Activated CD4-positive, alpha-beta T cell treated with anti-CD3 and anti-CD28 coated beads, Interleukin-2, amount 10 ng/mL, durations not matched to agents 24 days and 14 days (primary cell): ENCODE measurements around the gene ADGRV1. TPM values are rescaled to one million over a fixed set of nuclear protein-coding genes. Genes with fewer than 3 reads are reported as not detected.
"Not testable (repeated sequence)": the region's sequence is repeated elsewhere in the genome, so short reads cannot be mapped to it uniquely, and the experiment has no call there.

ENCODE experiments used
- DNase-seq: peaks from one replicate; pipeline ENCODE4 v3.0.0; 2022
- H3K27ac Mint-ChIP-seq: one replicate; pipeline ENCODE4 v1.8.0; 2022; ENCODE audit warnings: mild to moderate bottlenecking, mixed read lengths
- H3K27me3 Mint-ChIP-seq: one replicate; pipeline ENCODE4 v1.8.0; 2022; ENCODE audit warnings: mixed read lengths
- H3K36me3 Mint-ChIP-seq: one replicate; pipeline ENCODE4 v1.8.0; 2022; ENCODE audit warnings: low read depth, mild to moderate bottlenecking, mixed read lengths
- H3K4me1 Mint-ChIP-seq: one replicate; pipeline ENCODE4 v1.8.0; 2021; ENCODE audit warnings: mixed read lengths
- H3K4me3 Mint-ChIP-seq: one replicate; pipeline ENCODE4 v1.8.0; 2022; ENCODE audit warnings: mild to moderate bottlenecking, moderate library complexity, mixed read lengths
- H3K9me3 Mint-ChIP-seq: one replicate; pipeline ENCODE4 v1.8.0; 2021; ENCODE audit warnings: mixed read lengths
- intact Hi-C: fragments of 100-400 bp; cut with micrococcal nuclease; formaldehyde crosslinking; loops from one replicate; pipeline ENCODE4 v1.15.1; 2023
- total RNA-seq: library from RNA; stranded (reverse); gene quantifications from 2 replicates; pipeline ENCODE4 v1.2.3, GENCODE V29; 2022

The ADGRV1 gene
- total RNA-seq, 1 donor from 2014 or later, result 0.63 TPM

DNA sequence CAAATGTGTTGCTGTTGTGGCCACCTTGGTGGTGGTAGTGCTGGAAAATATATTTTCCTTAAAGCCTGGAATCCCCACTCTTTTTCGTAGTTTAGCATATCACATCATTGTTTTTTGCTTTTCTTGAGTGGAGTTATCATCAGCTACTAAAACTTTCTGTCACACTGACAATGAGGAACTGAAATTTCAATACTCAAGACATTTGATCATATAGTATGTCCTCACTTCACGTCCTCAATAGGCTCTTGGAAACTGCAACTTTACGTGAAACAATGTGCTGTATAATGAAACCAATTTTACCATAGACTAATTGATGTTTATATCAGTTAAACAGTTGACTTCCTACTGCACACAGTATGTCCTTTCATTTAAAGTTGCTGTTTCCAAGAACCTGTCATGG lies 265.8 kb downstream of the ADGRV1 start:
- Mint-ChIP-seq H3K4me3 (no peak overlapping the region), H3K36me3 (no peaks in the 10 kb centered on the region), H3K27ac (no peak overlapping the region), H3K27me3 (no peaks in the 10 kb centered on the region), H3K4me1 (no peaks in the 10 kb centered on the region), H3K9me3 (no peaks in the 10 kb centered on the region)
- no peak for DNase-seq
- intact Hi-C loops, result no loop called here

DNA sequence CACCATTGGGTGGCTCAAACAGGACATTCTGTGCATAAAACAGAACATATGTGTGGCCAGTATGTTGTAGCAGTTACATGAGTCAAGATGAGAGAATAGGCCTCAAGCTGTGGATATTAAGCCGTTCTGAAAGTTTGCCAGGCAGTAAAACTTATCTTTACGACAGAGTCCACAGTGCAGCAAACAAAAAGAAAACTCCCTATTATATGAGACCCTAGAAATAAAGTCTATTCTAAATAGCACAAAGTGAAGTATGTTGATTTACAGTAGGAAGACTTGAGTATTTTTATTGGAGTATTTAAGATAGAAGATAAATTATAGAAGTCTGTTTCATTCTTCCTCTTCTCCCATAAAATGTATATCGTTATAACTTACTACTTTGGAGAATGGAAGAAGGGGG lies 271.5 kb downstream of the ADGRV1 start:
- Mint-ChIP-seq H3K27me3 (no peaks in the 10 kb centered on the region), H3K4me3 (no peak overlapping the region), H3K36me3 (no peaks in the 10 kb centered on the region), H3K27ac (no peak overlapping the region), H3K4me1 (no peaks in the 10 kb centered on the region), H3K9me3 (no peaks in the 10 kb centered on the region)
- intact Hi-C loops, result no loop called here
- DNase-seq, result no peak

DNA sequence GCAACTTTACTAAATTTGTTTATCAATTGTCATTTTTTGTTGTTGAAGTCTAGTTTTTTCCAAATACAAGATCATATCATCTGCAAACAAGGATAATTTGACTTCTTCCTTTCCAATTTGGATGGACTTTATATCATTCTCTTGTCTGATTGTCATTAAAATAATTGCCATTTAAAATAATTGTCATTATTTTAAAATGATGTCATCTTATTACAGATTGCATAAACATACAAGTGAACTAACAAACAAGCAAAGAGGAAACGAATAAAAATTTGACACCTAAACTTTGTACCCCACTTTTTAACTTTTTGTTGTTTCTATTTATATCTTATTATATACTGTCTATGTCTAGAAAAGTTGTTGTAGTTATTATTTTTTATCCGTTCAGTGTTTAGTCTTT lies 275.2 kb downstream of the ADGRV1 start:
- no peaks in the 10 kb centered on the region for H3K36me3 Mint-ChIP-seq
- no peaks in the 10 kb centered on the region for H3K4me1 Mint-ChIP-seq
- no peak for DNase-seq
- no peak overlapping the region for H3K4me3 Mint-ChIP-seq
- intact Hi-C loops, result no loop called here
- no peak overlapping the region for H3K27ac Mint-ChIP-seq
- no peaks in the 10 kb centered on the region for H3K27me3 Mint-ChIP-seq
- H3K9me3 Mint-ChIP-seq, result no peaks in the 10 kb centered on the region

DNA sequence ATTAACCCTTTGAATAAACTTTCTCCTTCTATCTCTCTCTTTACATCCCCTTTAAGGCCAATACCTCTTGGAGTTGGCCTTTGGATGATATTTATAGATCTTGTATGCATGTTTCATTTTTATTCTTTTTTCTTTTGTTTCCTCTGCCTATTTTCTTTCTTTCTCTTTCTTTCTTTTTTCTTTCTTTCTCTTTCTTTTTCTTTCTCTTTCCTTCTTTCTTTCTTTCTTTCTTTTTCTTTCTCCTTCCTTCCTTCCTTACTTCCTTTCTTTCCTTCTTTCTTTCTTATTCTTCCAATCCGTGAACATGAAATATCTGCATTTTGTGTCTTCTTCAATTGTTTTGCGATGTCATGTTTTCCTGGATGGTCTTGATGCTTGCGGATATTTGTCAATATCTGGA lies 276.1 kb downstream of the ADGRV1 start:
- no peak for DNase-seq
- H3K36me3 Mint-ChIP-seq, result no peaks in the 10 kb centered on the region
- no peaks in the 10 kb centered on the region for H3K4me1 Mint-ChIP-seq
- H3K4me3 Mint-ChIP-seq, result no peak overlapping the region
- H3K27ac Mint-ChIP-seq, result no peak overlapping the region
- H3K27me3 Mint-ChIP-seq, result no peaks in the 10 kb centered on the region
- no peaks in the 10 kb centered on the region for H3K9me3 Mint-ChIP-seq
- intact Hi-C loops, result no loop called here

DNA sequence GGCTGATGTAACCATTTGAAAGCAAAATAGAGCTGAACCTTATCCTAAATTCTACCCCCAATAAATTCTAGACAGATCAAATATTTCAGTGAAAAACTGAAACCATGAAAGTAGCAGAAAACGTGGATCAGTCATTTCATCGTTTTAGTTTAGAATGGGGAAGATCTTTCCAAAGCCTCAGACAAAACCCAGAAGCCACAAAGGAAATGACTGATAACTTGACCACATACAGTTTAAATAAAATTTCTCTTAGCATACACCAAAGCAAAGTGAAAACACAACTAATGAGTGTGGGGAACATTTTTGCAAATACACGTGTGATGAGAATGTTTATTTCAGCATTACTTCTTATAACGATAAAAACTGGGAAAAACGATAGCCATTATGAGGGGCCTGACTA lies 284.8 kb downstream of the ADGRV1 start:
- Mint-ChIP-seq H3K27ac (no peak overlapping the region), H3K4me1 (peaks cover 2% of the 10 kb centered on the region), H3K4me3 (no peak overlapping the region), H3K36me3 (no peaks in the 10 kb centered on the region), H3K27me3 (peaks cover 20% of the 10 kb centered on the region), H3K9me3 (peaks cover 6% of the 10 kb centered on the region)
- intact Hi-C loops, result no loop called here
- no peak for DNase-seq

DNA sequence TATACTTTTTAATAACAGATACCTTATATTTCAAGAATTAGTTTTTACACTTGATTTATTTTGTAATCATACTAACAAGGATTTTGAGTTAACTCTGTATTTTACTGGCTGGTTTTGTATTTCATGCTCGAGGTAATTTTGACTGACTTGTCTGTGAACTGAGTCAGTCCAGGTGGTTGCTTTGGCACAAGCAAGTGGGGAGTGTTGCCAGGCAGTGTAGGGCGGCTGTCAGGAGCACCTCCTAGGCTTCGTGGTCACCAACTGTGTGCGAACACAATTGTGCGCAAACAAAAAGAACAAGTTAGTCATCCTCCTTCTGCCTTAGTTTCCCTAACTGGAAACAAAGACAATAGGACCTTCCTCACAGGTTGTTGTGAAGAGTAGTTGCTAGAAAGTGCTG lies 286.3 kb downstream of the ADGRV1 start:
- Mint-ChIP-seq H3K4me1 (peaks cover 2% of the 10 kb centered on the region), H3K9me3 (peaks cover 6% of the 10 kb centered on the region), H3K27ac (no peak overlapping the region), H3K36me3 (no peaks in the 10 kb centered on the region), H3K27me3 (peaks cover 20% of the 10 kb centered on the region), H3K4me3 (no peak overlapping the region)
- intact Hi-C loops, result no loop called here
- no peak for DNase-seq

DNA sequence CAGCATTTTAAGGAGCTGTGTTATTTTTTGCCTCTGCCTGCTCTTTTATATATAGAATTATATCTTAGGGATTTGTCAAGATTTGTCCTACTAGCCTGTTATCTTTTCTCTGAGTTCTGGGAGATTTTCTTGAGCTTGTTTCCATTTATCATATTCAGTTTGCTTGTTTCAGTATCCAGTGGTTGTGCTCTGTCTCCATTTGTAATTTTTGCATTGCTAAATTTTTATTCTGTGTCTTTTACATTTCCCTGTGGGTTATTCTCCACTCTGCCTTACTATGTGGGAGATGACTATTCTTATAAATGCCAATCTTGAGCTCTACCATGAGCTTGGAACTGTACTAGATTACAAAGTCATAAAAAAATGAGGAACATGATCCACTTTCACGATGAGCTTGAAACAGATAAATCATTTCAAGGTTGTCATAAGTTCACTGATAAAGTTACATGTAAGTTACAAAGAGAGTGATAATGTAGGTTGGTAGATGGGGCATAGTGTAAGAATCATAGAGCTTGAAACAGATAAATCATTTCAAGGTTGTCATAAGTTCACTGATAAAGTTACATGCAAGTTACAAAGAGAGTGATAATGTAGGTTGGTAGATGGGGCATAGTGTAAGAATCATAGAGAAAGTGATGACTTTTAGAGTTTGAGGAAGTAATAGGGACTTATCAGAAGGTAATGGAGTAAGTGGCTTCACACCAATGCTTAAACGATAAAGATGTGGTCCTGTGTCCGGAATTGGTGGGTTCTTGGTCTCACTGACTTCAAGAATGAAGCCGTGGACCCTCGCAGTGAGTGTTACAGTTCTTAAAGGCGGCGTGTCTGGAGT lies 287.3 kb downstream of the ADGRV1 start:
- Mint-ChIP-seq H3K4me1 (peaks cover 2% of the 10 kb centered on the region), H3K4me3 (no peak overlapping the region), H3K27ac (no peak overlapping the region), H3K36me3 (no peaks in the 10 kb centered on the region), H3K27me3 (peaks cover 20% of the 10 kb centered on the region), H3K9me3 (peaks cover 6% of the 10 kb centered on the region)
- intact Hi-C loops, result no loop called here
- no peak for DNase-seq

DNA sequence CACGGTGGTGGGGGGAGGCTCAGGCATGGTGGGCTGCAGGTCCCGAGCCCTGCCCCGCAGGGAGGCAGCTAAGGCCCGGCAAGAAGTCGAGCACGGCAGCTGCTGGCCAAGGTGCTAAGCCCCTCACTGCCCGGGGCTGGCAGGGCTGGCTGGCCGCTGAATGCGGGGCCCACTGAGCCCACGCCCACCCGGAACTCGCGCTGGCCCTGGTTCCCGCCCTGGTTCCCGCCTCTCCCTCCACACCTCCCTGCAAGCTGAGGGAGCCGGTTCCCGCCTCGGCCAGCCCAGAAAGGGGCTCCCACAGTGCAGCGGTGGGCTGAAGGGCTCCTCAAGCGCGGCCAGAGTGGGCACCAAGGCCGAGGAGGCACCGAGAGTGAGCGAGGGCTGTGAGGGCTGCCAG lies 289.0 kb downstream of the ADGRV1 start:
- H3K27me3 Mint-ChIP-seq, result peaks cover 20% of the 10 kb centered on the region
- H3K27ac Mint-ChIP-seq, H3K4me3 Mint-ChIP-seq, DNase-seq, H3K4me1 Mint-ChIP-seq, H3K9me3 Mint-ChIP-seq, intact Hi-C loops, H3K36me3 Mint-ChIP-seq: not testable (repeated sequence)

DNA sequence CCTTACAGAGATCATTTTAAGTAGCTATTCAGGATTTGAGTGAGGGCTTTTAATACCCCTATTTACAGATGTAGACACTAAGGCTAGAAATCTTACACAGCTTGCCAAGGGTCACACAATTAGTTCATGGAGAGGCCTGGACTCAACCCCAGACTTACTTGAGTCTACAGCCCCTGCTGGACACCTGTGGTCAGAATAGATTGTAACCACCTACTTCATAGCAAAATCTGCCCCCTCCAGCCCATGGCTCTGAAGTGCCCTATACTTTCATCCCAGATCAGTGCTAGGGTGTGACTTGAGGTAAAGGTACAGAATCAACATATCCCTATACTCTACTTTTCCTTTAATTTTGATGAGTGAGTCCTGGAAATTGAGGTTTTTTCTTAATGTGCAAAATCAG lies 291.3 kb downstream of the ADGRV1 start:
- Mint-ChIP-seq H3K4me1 (no peaks in the 10 kb centered on the region), H3K4me3 (no peak overlapping the region), H3K27me3 (peaks cover 16% of the 10 kb centered on the region), H3K9me3 (peaks cover 6% of the 10 kb centered on the region), H3K36me3 (no peaks in the 10 kb centered on the region), H3K27ac (no peak overlapping the region)
- intact Hi-C loops, result no loop called here
- no peak for DNase-seq

DNA sequence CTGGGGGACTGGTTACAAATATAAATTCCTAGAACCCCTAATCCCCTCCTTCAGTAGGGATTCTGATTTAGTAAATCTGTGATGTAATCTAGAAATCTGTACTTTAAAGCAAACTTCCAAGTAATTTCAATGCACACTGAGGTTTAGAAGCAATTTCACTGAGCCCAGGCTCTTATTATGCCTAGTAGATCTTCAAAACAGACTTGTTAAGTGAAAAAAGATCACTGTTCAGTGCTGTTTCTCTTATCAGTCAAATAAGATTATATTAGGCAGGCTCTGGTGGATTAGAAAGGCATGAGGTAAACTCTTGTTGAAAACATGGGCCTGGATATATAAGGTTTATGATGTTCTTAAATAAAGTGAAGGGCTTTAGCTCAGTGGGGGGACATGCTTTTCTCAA lies 293.9 kb downstream of the ADGRV1 start:
- intact Hi-C loops, result no loop called here
- Mint-ChIP-seq H3K36me3 (no peaks in the 10 kb centered on the region), H3K4me1 (no peaks in the 10 kb centered on the region), H3K27me3 (peaks cover 5% of the 10 kb centered on the region), H3K9me3 (no peaks in the 10 kb centered on the region), H3K27ac (no peak overlapping the region), H3K4me3 (no peak overlapping the region)
- no peak for DNase-seq

DNA sequence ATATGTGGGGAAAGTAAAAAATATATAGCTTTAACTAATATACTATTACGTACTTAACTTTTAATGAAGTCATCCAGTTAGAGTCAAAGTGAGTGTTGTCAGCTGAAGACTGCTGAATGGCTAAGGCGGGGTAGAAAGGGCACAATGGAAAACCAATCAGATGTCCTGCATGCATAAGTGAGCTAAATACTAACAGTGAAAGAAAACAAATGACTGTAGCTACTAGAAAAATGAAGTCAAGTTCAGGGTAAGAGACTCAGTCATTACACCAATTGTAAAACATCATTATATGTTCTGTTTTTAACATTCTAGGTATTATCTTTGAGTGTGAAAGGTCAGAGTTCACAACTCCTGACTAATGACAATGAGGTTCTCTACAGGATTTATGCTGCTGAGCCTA lies 295.2 kb downstream of the ADGRV1 start:
- no peaks in the 10 kb centered on the region for H3K9me3 Mint-ChIP-seq
- no peak for DNase-seq
- no peak overlapping the region for H3K27ac Mint-ChIP-seq
- no peaks in the 10 kb centered on the region for H3K36me3 Mint-ChIP-seq
- peaks cover 5% of the 10 kb centered on the region for H3K27me3 Mint-ChIP-seq
- H3K4me3 Mint-ChIP-seq, result no peak overlapping the region
- intact Hi-C loops, result no loop called here
- H3K4me1 Mint-ChIP-seq, result no peaks in the 10 kb centered on the region

DNA sequence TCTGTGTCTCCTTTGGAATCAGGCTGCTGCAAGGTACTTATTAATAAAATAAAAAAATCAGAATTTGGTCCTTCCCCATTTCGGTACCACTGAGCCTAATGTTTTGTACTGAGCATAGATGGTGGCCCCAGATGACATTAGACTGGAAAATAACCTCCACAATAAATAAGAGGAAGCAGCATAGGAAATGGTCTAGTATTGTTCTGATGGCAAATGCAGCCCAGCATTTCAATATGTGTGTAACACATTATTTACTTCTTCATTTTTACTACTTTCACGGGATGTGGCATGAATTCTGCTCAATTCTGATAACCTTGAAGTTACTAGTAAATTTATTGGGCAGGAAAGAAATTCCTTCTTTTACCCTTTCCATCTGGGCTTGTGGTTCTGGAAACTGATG lies 295.6 kb downstream of the ADGRV1 start:
- DNase-seq, result no peak
- Mint-ChIP-seq H3K4me3 (no peak overlapping the region), H3K27me3 (peaks cover 5% of the 10 kb centered on the region), H3K36me3 (no peaks in the 10 kb centered on the region), H3K27ac (no peak overlapping the region), H3K9me3 (no peaks in the 10 kb centered on the region), H3K4me1 (no peaks in the 10 kb centered on the region)
- intact Hi-C loops, result no loop called here

DNA sequence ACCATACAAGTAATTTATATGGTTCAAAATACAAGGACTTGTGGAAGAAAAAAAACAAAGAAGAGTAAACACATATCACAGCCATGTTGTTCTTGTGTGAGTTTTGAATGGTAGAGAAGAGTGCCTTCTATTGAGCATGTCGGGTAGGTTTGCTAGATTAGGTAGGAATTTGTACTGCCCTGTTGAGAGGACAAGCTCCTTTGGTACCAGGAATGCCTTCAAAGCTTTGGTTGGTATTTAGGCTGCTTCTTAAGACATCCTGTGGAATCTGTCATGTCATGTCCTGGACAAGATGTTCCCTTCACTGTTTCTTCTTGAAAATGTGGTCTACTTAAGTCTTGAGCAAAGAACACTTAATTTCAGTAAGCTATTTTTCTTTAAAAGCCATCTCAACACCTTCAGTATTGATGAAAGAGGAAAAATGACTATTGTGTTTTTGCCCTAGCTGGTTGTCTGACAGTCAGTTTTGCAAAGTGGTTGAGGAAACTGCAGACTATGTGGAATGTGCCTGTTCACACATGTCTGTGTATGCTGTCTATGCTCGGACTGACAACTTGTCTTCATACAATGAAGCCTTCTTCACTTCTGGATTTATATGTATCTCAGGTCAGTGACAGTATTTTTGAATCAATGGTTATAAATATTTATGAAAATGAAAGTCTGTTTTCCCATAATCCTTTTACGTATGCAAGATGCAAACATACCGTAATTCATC lies 296.9 kb downstream of the ADGRV1 start:
- Mint-ChIP-seq H3K4me1 (no peaks in the 10 kb centered on the region), H3K9me3 (no peaks in the 10 kb centered on the region), H3K27ac (no peak overlapping the region), H3K27me3 (peaks cover 5% of the 10 kb centered on the region), H3K4me3 (no peak overlapping the region), H3K36me3 (no peaks in the 10 kb centered on the region)
- intact Hi-C loops, result no loop called here
- DNase-seq, result no peak

DNA sequence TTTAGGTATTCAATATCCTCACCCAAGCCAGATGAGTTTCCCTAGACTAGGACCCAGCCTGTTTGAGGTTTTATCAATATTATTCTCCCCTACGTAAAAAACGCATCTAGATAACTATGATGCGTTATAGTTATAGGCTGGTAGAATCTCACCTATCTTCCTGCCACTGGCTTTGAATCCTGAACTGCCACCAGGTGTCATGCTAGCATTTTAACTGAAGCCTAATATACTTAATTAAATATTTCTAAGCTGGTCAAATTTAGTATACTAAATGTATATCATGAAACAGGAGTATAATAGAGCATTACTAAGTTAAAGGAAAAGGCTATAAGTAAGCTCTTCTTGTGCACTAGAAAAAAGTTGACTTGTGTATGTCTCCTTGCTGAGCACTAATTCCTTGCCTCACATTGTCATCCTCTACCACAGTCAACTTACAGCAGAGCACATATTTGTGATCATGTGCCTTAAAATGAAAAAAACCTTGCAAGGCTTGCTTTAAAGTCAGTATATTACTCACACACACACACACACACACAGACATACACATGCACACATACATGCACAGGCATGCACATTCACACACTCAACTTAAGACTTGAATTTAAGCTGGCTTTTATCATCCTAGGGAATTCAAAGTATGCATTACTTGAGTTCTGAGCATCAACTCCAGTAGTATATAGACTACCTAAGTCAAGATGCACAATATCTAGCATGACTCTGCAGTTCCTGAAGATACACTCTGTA lies 303.4 kb downstream of the ADGRV1 start:
- Mint-ChIP-seq H3K27me3 (peaks cover 3% of the 10 kb centered on the region), H3K36me3 (no peaks in the 10 kb centered on the region), H3K9me3 (no peaks in the 10 kb centered on the region), H3K27ac (no peak overlapping the region), H3K4me1 (no peaks in the 10 kb centered on the region), H3K4me3 (no peak overlapping the region)
- DNase-seq, result no peak
- intact Hi-C loops, result no loop called here
